Gastrocnemius medialis (tissue), 4 donors: ENCODE data around the gene QPRT.

Experiments
- CTCF ChIP-seq, 5 experiments: fragments of 450-650 bp in 3 of 5; fragments of 200-600 bp in 2 of 5; sonication (generic) in 2 of 5; IDR thresholded peaks in 4 of 5; conservative IDR thresholded peaks in 1 of 5; 1 replicate in 4 of 5; 2 replicates in 1 of 5; pipeline ENCODE4 v1.5.1; 2016 to 2019; ENCODE audit warnings: antibody characterized with exemption in 5 of 5, mild to moderate bottlenecking in 3 of 5, moderate library complexity in 3 of 5
- POLR2A ChIP-seq, 2 donors: fragments of 450-650 bp; IDR thresholded peaks; one replicate each; pipeline ENCODE4 v1.6.1; 2017; ENCODE audit warnings: antibody characterized with exemption in 2 of 2, mild to moderate bottlenecking in 2 of 2, moderate library complexity in 2 of 2

- TF ChIP-seq CTCF (IDR thresholded peaks at IDR 0.05 in 4 of 5, conservative IDR thresholded peaks at IDR 0.05 in 1 of 5) (peak; percentile 58 to 69 (median 64)), POLR2A (IDR thresholded peaks at IDR 0.05) (no peak)
Measured at GRCh38 chr16:29710227-29711219, 31.5 kb downstream of the QPRT start.
